ENCODE data around the gene PTCHD1. TPM values are rescaled to one million over a fixed set of nuclear protein-coding genes. Genes with fewer than 3 reads are reported as not detected.

The PTCHD1 gene
- total and polyA plus RNA-seq, 9 of the 15 experiments (the other 6 are each of a cell fraction or from before 2014, with no cell fraction given), result not detected

DNA sequence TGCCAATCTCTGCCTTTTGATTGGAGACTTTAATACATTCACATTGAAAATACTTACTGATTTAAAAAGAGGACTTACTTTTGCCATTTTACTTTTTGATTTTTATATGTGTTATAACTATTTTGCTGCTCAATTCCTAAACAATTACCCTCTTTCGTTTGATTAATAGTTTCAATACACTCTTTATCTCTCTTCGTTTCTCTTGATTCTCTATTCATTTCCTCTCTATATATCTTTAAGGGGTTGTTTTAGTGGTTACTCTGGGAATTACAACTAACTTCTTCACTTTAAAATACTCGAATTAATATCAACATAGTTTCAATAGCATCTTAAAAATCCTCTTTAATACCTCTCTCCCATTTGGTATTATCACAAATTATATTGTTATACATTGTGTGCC lies 116.6 kb downstream of the PTCHD1 start:
- ChIA-PET CTCF (ENCODE audit: low intra/inter-chr PET ratio) (no interaction called here), POLR2A (no interaction called here)
- Histone ChIP-seq H3K4me2 (ENCODE audit: insufficient read depth, low read length) (no peak overlapping the region), H2AFZ (ENCODE audit: low read depth, low read length) (no peak overlapping the region), H3K27me3 (ENCODE audit: control insufficient read depth in 2 of 2, insufficient read depth in 2 of 2, low read length in 2 of 2) (no peaks in the 10 kb centered on the region), H3K36me3 (ENCODE audit: control insufficient read depth, insufficient read depth, low read length) (no peaks in the 10 kb centered on the region), H3K9me3 (replicated peaks; ENCODE audit: control insufficient read depth, insufficient read depth, low read depth, low read length) (no peaks in the 10 kb centered on the region), H4K20me1 (replicated peaks; ENCODE audit: control insufficient read depth, insufficient read depth, low read length) (no peaks in the 10 kb centered on the region), H3K4me3 (no peak overlapping the region), H3K9ac (ENCODE audit: insufficient read depth in 1 of 2, low read depth in 2 of 2, low read length in 2 of 2) (no peak overlapping the region), H3K79me2 (ENCODE audit: control insufficient read depth, insufficient read depth, low read length) (no peaks in the 10 kb centered on the region), H3K27ac (ENCODE audit: extremely low read depth, low read depth, low read length) (no peak overlapping the region), H3K4me1 (replicated peaks in 1 of 2; ENCODE audit: control insufficient read depth in 2 of 2, insufficient read depth in 2 of 2, low read length in 2 of 2) (no peaks in the 10 kb centered on the region), H3K9me1 (ENCODE audit: control insufficient read depth, insufficient read depth, low read length) (no peaks in the 10 kb centered on the region)
- intact Hi-C loops (cut with micrococcal nuclease) (no loop called here), in situ Hi-C loops (cut with MboI) (no loop called here)
- DNase-seq (ENCODE audit: extremely low read depth in 1 of 4, low spot score in 3 of 4) (no peak), ATAC-seq (no peak), FAIRE-seq (no peak)
- BruUV-seq (replicated peaks), result no TSS peak
- WGBS (ENCODE audit: insufficient coverage, low coverage, missing lambda C conversion rate), result 4% methylated on average over 3 of the region's 3 CpGs
- no peak for TF ChIP-seq HMGN3 (IDR thresholded peaks at IDR 0.05; ENCODE audit: borderline replicate concordance, extremely low read depth, insufficient read length, low read depth, low read length)
- no peak for TF ChIP-seq ZFP1 (CRISPR knock-in tag; IDR thresholded peaks at IDR 0.05)
- TF ChIP-seq SREBF1 (IDR thresholded peaks at IDR 0.05; ENCODE audit: borderline replicate concordance, low read depth, low read length), result no peak
- no peak for TF ChIP-seq ZNF212 (CRISPR knock-in tag; IDR thresholded peaks at IDR 0.05)
- TF ChIP-seq, protein P1, sequence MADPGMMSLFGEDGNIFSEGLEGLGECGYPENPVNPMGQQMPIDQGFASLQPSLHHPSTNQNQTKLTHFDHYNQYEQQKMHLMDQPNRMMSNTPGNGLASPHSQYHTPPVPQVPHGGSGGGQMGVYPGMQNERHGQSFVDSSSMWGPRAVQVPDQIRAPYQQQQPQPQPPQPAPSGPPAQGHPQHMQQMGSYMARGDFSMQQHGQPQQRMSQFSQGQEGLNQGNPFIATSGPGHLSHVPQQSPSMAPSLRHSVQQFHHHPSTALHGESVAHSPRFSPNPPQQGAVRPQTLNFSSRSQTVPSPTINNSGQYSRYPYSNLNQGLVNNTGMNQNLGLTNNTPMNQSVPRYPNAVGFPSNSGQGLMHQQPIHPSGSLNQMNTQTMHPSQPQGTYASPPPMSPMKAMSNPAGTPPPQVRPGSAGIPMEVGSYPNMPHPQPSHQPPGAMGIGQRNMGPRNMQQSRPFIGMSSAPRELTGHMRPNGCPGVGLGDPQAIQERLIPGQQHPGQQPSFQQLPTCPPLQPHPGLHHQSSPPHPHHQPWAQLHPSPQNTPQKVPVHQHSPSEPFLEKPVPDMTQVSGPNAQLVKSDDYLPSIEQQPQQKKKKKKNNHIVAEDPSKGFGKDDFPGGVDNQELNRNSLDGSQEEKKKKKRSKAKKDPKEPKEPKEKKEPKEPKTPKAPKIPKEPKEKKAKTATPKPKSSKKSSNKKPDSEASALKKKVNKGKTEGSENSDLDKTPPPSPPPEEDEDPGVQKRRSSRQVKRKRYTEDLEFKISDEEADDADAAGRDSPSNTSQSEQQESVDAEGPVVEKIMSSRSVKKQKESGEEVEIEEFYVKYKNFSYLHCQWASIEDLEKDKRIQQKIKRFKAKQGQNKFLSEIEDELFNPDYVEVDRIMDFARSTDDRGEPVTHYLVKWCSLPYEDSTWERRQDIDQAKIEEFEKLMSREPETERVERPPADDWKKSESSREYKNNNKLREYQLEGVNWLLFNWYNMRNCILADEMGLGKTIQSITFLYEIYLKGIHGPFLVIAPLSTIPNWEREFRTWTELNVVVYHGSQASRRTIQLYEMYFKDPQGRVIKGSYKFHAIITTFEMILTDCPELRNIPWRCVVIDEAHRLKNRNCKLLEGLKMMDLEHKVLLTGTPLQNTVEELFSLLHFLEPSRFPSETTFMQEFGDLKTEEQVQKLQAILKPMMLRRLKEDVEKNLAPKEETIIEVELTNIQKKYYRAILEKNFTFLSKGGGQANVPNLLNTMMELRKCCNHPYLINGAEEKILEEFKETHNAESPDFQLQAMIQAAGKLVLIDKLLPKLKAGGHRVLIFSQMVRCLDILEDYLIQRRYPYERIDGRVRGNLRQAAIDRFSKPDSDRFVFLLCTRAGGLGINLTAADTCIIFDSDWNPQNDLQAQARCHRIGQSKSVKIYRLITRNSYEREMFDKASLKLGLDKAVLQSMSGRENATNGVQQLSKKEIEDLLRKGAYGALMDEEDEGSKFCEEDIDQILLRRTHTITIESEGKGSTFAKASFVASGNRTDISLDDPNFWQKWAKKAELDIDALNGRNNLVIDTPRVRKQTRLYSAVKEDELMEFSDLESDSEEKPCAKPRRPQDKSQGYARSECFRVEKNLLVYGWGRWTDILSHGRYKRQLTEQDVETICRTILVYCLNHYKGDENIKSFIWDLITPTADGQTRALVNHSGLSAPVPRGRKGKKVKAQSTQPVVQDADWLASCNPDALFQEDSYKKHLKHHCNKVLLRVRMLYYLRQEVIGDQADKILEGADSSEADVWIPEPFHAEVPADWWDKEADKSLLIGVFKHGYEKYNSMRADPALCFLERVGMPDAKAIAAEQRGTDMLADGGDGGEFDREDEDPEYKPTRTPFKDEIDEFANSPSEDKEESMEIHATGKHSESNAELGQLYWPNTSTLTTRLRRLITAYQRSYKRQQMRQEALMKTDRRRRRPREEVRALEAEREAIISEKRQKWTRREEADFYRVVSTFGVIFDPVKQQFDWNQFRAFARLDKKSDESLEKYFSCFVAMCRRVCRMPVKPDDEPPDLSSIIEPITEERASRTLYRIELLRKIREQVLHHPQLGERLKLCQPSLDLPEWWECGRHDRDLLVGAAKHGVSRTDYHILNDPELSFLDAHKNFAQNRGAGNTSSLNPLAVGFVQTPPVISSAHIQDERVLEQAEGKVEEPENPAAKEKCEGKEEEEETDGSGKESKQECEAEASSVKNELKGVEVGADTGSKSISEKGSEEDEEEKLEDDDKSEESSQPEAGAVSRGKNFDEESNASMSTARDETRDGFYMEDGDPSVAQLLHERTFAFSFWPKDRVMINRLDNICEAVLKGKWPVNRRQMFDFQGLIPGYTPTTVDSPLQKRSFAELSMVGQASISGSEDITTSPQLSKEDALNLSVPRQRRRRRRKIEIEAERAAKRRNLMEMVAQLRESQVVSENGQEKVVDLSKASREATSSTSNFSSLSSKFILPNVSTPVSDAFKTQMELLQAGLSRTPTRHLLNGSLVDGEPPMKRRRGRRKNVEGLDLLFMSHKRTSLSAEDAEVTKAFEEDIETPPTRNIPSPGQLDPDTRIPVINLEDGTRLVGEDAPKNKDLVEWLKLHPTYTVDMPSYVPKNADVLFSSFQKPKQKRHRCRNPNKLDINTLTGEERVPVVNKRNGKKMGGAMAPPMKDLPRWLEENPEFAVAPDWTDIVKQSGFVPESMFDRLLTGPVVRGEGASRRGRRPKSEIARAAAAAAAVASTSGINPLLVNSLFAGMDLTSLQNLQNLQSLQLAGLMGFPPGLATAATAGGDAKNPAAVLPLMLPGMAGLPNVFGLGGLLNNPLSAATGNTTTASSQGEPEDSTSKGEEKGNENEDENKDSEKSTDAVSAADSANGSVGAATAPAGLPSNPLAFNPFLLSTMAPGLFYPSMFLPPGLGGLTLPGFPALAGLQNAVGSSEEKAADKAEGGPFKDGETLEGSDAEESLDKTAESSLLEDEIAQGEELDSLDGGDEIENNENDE (IDR thresholded peaks at IDR 0.05; ENCODE audit: low read depth, low read length), result no peak
- TF ChIP-seq, protein P2, sequence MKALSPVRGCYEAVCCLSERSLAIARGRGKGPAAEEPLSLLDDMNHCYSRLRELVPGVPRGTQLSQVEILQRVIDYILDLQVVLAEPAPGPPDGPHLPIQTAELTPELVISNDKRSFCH (CRISPR knock-in tag; IDR thresholded peaks at IDR 0.05), result no peak
- TF ChIP-seq, protein P2 (tag; IDR thresholded peaks at IDR 0.05), result no peak
- no peak for TF ChIP-seq TBP (optimal IDR thresholded peaks at IDR 0.05; ENCODE audit: low read depth, low read length)
- no peak for TF ChIP-seq RBM25 (IDR thresholded peaks at IDR 0.05; ENCODE audit: low read depth, low read length, severe bottlenecking)
- TF ChIP-seq ZNF224 (CRISPR knock-in tag; IDR thresholded peaks at IDR 0.05), result no peak
- TF ChIP-seq RBM39 (optimal IDR thresholded peaks at IDR 0.05; ENCODE audit: low read depth, low read length), result no peak
- no peak for TF ChIP-seq MEF2D (tag; conservative IDR thresholded peaks at IDR 0.05; ENCODE audit: low read depth)
- no peak for TF ChIP-seq TCF7 (IDR thresholded peaks at IDR 0.05; ENCODE audit: borderline replicate concordance)

Measured in K562 (cell line).